Fibroblast of skin of left quadriceps (primary cell): ENCODE data around the gene MAP4.

Experiments used
- DNase-seq, 2 experiments: peaks; one replicate each; pipeline ENCODE4 v3.0.0-alpha.2; 2013; ENCODE audit warnings: low read depth in 2 of 2

The MAP4 gene

GRCh38 chr3:47867451-47868044 is 148.7 kb downstream of the MAP4 start:
- no peak for DNase-seq

- no peak for DNase-seq
These were observed 151.0 kb downstream of the MAP4 start for GRCh38 chr3:47865192-47865591.

GRCh38 chr3:47863391-47864128 is 152.7 kb downstream of the MAP4 start:
- no peak for DNase-seq

GRCh38 chr3:47859956-47860605 is 156.1 kb downstream of the MAP4 start:
- DNase-seq, result no peak

GRCh38 chr3:47857151-47857550 is 159.1 kb downstream of the MAP4 start:
- DNase-seq, result no peak

- DNase-seq, result no peak
These were observed 159.5 kb downstream of the MAP4 start for GRCh38 chr3:47856669-47857068.

GRCh38 chr3:47855461-47856383 is 160.5 kb downstream of the MAP4 start:
- DNase-seq, result no peak

- DNase-seq, result no peak
These were observed 161.3 kb downstream of the MAP4 start for GRCh38 chr3:47854720-47855455.

GRCh38 chr3:47854267-47854666 is 161.9 kb downstream of the MAP4 start:
- no peak for DNase-seq

- DNase-seq, result no peak
These were observed 163.3 kb downstream of the MAP4 start for GRCh38 chr3:47852604-47853602.

- no peak for DNase-seq
These were observed 164.2 kb downstream of the MAP4 start for GRCh38 chr3:47851888-47852603.

GRCh38 chr3:47850564-47851410 is 165.4 kb downstream of the MAP4 start:
- DNase-seq, result no peak

GRCh38 chr3:47849699-47850563 is 166.3 kb downstream of the MAP4 start:
- DNase-seq, result no peak

GRCh38 chr3:47849186-47849698 is 167.0 kb downstream of the MAP4 start:
- DNase-seq, result no peak

- DNase-seq, result no peak
These were observed 167.6 kb downstream of the MAP4 start for GRCh38 chr3:47848599-47849117.

- DNase-seq, result no peak
These were observed 168.3 kb downstream of the MAP4 start for GRCh38 chr3:47847801-47848518.
